ENCODE results near the gene NKAPL.

The NKAPL gene

DNA sequence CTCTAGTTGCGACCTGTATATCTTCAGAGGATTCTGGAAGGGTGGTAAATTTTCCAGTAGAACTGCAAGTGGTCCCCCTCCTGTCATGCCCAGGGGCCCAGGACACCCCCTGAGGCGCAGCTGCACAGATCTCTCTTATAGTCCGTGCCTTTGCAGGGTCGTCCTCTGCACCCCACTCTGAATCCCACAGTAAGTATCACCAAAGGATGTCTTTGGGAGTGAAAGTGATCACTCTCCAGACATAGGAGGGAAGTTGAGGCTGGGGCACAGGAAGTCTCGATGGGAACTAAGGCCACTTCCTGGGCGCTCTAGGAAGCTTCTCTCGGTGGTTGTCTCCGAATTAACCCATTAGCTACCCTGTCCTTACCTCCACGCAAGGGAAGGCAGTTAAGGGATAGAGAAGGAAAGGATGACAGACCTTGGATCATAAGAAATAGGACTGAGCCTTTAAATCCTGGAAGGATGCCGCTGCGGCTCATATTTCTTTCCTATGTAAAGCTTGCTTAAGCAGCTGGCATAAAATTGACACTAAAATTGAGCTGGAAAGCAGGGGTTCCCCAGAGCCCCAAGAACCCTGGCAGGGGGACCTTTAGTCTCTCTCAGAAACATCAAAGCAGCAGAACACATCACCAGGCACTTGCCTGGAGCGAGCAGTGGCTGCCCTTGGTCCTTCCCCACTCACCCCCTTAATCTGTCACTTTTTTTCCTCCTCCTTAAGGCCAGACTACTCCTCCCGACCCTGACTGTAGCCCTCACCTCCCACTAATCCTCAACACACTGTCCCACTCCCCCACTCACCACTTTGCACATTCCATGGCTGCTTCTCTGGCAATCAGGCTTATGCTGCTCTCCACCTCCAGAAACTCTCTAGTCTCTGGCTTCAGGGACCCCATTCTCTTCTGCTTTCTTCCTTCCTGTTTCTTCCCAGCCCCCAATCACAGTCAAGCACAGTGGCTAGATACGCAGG, 6.8 kb upstream of the NKAPL start, which contains the start of gene ZKSCAN4:
ZKSCAN4 (minus strand) TSS at position 261 of the 967 bp plus-strand sequence. CDS start 289 bp downstream, outside the sequence.
- H3K27ac ChIP-seq (ENCODE audit: low read depth, low read length, poor library complexity, severe bottlenecking), result peak within 1 kb of the TSS; percentile 30
- TF ChIP-seq, protein P1, sequence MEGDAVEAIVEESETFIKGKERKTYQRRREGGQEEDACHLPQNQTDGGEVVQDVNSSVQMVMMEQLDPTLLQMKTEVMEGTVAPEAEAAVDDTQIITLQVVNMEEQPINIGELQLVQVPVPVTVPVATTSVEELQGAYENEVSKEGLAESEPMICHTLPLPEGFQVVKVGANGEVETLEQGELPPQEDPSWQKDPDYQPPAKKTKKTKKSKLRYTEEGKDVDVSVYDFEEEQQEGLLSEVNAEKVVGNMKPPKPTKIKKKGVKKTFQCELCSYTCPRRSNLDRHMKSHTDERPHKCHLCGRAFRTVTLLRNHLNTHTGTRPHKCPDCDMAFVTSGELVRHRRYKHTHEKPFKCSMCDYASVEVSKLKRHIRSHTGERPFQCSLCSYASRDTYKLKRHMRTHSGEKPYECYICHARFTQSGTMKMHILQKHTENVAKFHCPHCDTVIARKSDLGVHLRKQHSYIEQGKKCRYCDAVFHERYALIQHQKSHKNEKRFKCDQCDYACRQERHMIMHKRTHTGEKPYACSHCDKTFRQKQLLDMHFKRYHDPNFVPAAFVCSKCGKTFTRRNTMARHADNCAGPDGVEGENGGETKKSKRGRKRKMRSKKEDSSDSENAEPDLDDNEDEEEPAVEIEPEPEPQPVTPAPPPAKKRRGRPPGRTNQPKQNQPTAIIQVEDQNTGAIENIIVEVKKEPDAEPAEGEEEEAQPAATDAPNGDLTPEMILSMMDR (IDR thresholded peaks at IDR 0.05; ENCODE audit: low read length), result no peak
- TF ChIP-seq EZH2 (IDR thresholded peaks at IDR 0.05; ENCODE audit: borderline replicate concordance, low read length), result no peak

DNA sequence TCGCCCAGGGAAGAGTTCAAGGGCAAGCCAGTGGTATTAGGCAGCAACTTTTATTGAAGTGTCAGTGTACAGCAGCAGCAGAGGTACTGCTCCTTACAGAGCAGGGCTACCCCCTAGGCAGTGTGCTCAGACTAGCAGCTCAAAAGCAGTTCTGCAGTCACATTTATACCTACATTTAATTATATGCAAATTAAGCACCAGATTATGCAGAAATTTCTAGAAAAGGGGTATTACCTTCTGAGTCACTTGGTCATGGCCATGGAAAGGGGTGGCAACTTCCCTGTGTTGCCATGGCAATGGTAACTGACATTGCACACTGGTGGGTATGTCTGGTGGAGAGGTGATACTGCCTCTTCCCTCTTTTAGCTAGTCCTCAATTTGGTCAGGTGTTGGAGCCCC, 5.0 kb upstream of the NKAPL start:
- TF ChIP-seq EZH2 (IDR thresholded peaks at IDR 0.05; ENCODE audit: borderline replicate concordance, low read length), result no peak
- TF ChIP-seq, protein P1 (IDR thresholded peaks at IDR 0.05; ENCODE audit: low read length), result no peak
- no peaks in the 10 kb centered on the region for H3K27me3 ChIP-seq (ENCODE audit: insufficient read depth, low read length)
- H3K4me2 ChIP-seq (ENCODE audit: low read length), result no peak overlapping the region
- no peaks in the 10 kb centered on the region for H3K9me3 ChIP-seq (ENCODE audit: low read length)
- H4K20me1 ChIP-seq (ENCODE audit: insufficient read depth, low read length), result no peaks in the 10 kb centered on the region
- no peak overlapping the region for H3K27ac ChIP-seq (ENCODE audit: low read depth, low read length, poor library complexity, severe bottlenecking)
- peaks cover 4% of the 10 kb centered on the region; the same call in 1 of the 2 replicates for H3K79me2 ChIP-seq (ENCODE audit: insufficient read depth, low read length)
- no peaks in the 10 kb centered on the region for H3K36me3 ChIP-seq (ENCODE audit: insufficient read depth, low read length)
- no peak overlapping the region for H3K9ac ChIP-seq (ENCODE audit: low read length)
- no peaks in the 10 kb centered on the region for H3K9me2 ChIP-seq (ENCODE audit: low read depth, low read length)
- H3F3A ChIP-seq (ENCODE audit: insufficient read depth, low read length), result no peaks in the 10 kb centered on the region; the same call in 1 of the 2 replicates
- H3K4me3 ChIP-seq (ENCODE audit: low read depth, low read length, poor library complexity, severe bottlenecking), result no peak overlapping the region
- peaks cover 20% of the 10 kb centered on the region for H3K4me1 ChIP-seq (ENCODE audit: insufficient read depth, low read length, severe bottlenecking)
- H2AFZ ChIP-seq (ENCODE audit: low read length), result no peak overlapping the region

More for the DNA sequence above, 6.8 kb upstream of the NKAPL start, which contains the start of gene ZKSCAN4:
- H3K4me3 ChIP-seq (ENCODE audit: low read depth, low read length, poor library complexity, severe bottlenecking), result peak within 1 kb of the TSS; percentile 97
- no peaks in the 10 kb centered on the region for H4K20me1 ChIP-seq (ENCODE audit: insufficient read depth, low read length)
- peaks cover 4% of the 10 kb centered on the region; the same call in 1 of the 2 replicates for H3K79me2 ChIP-seq (ENCODE audit: insufficient read depth, low read length)
- no peaks in the 10 kb centered on the region for H3K9me2 ChIP-seq (ENCODE audit: low read depth, low read length)
- H3K9me3 ChIP-seq (ENCODE audit: low read length), result no peaks in the 10 kb centered on the region
- peaks cover 12% of the 10 kb centered on the region; the same call in 1 of the 2 replicates for H3K36me3 ChIP-seq (ENCODE audit: insufficient read depth, low read length)
- peaks cover 20% of the 10 kb centered on the region for H3K4me1 ChIP-seq (ENCODE audit: insufficient read depth, low read length, severe bottlenecking)
- H3K9ac ChIP-seq (ENCODE audit: low read length), result peak within 1 kb of the TSS; percentile 95
- no peaks in the 10 kb centered on the region for H3K27me3 ChIP-seq (ENCODE audit: insufficient read depth, low read length)
- no peaks in the 10 kb centered on the region for H3F3A ChIP-seq (ENCODE audit: insufficient read depth, low read length)
- peak within 1 kb of the TSS; percentile 86 for H3K4me2 ChIP-seq (ENCODE audit: low read length)
- H2AFZ ChIP-seq (ENCODE audit: low read length), result peak within 1 kb of the TSS; percentile 91

DNA sequence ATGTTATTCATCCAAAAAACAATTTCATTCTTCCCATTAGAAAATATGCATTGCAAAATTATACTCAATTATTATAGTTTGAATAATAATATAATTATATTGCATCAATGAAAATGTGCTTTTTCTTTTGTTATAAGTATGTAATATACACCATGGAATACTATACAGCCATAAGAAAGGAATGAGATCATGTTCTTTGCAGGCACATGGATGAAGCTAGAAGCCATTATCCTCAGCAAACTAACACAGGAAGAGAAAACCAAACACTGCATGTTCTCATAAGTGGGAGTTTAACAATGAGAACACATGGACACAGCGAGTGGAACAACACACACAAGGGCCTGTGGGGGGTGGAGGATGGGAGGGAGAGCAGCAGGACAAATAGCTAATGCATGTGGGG, 2.1 kb upstream of the NKAPL start:
- Histone ChIP-seq H2AFZ (ENCODE audit: low read length) (no peak overlapping the region), H3K9me2 (ENCODE audit: low read depth, low read length) (no peaks in the 10 kb centered on the region), H3K27me3 (ENCODE audit: insufficient read depth, low read length) (no peaks in the 10 kb centered on the region), H3K4me2 (ENCODE audit: low read length) (no peak overlapping the region), H3K4me3 (ENCODE audit: low read depth, low read length, poor library complexity, severe bottlenecking) (no peak overlapping the region), H3K9me3 (ENCODE audit: low read length) (no peaks in the 10 kb centered on the region), H3F3A (ENCODE audit: insufficient read depth, low read length) (no peaks in the 10 kb centered on the region; the same call in 1 of the 2 replicates), H3K9ac (ENCODE audit: low read length) (no peak overlapping the region), H4K20me1 (ENCODE audit: insufficient read depth, low read length) (no peaks in the 10 kb centered on the region), H3K79me2 (ENCODE audit: insufficient read depth, low read length) (no peaks in the 10 kb centered on the region), H3K4me1 (ENCODE audit: insufficient read depth, low read length, severe bottlenecking) (peaks cover 10% of the 10 kb centered on the region), H3K27ac (ENCODE audit: low read depth, low read length, poor library complexity, severe bottlenecking) (no peak overlapping the region), H3K36me3 (ENCODE audit: insufficient read depth, low read length) (no peaks in the 10 kb centered on the region)
- TF ChIP-seq, protein P1 (IDR thresholded peaks at IDR 0.05; ENCODE audit: low read length), result no peak
- TF ChIP-seq EZH2 (IDR thresholded peaks at IDR 0.05; ENCODE audit: borderline replicate concordance, low read length), result no peak
